Endodermal cell (in vitro differentiated cells): ENCODE results near the gene WASF2. TPM values are rescaled to one million over a fixed set of nuclear protein-coding genes. Genes with fewer than 3 reads are reported as not detected.
"Not testable (repeated sequence)": the region's sequence is repeated elsewhere in the genome, so short reads cannot be mapped to it uniquely, and the experiment has no call there.

Source experiments
- DNase-seq: peaks from one replicate; pipeline ENCODE4 v3.0.0-alpha.2; 2017
- H3K27ac ChIP-seq: 2 replicates; pipeline ENCODE4 v1.5.1; 2013; ENCODE audit warnings: mild to moderate bottlenecking, low read depth, low read length, moderate library complexity
- H3K27me3 ChIP-seq: 2 replicates; pipeline ENCODE4 v1.6.1; 2013; ENCODE audit warnings: mild to moderate bottlenecking, low read length, moderate library complexity; ENCODE audit not compliant: insufficient read depth, control insufficient read depth, poor library complexity, severe bottlenecking
- H3K36me3 ChIP-seq: 2 replicates; pipeline ENCODE4 v1.7.0; 2013; ENCODE audit warnings: mild to moderate bottlenecking, low read length, moderate library complexity; ENCODE audit not compliant: control insufficient read depth, insufficient read depth
- H3K4me1 ChIP-seq: one replicate; pipeline ENCODE4 v1.7.0; 2013; ENCODE audit warnings: low read length; ENCODE audit not compliant: control insufficient read depth, insufficient read depth
- H3K4me3 ChIP-seq: 2 replicates; pipeline ENCODE4 v1.5.1; 2013; ENCODE audit warnings: mild to moderate bottlenecking, low read length, moderate library complexity
- H3K9ac ChIP-seq: 2 replicates; pipeline ENCODE4 v1.6.1; 2013; ENCODE audit warnings: mild to moderate bottlenecking, low read length, moderate library complexity; ENCODE audit not compliant: poor library complexity, severe bottlenecking; ENCODE audit errors: extremely low read depth
- H3K9me3 ChIP-seq: 2 replicates; pipeline ENCODE4 v1.6.1; 2013; ENCODE audit warnings: mild to moderate bottlenecking, low read length, moderate library complexity; ENCODE audit not compliant: control insufficient read depth
- H3K27ac Mint-ChIP-seq: 2 replicates; pipeline ENCODE4 v1.8.0; 2020; ENCODE audit warnings: mixed read lengths
- H3K27me3 Mint-ChIP-seq: 2 replicates; pipeline ENCODE4 v1.8.0; 2021; ENCODE audit warnings: mild to moderate bottlenecking, mixed read lengths; ENCODE audit not compliant: insufficient read depth
- H3K36me3 Mint-ChIP-seq: 2 replicates; pipeline ENCODE4 v1.8.0; 2020; ENCODE audit warnings: low read depth, mixed read lengths
- H3K4me1 Mint-ChIP-seq: 2 replicates; pipeline ENCODE4 v1.8.0; 2020; ENCODE audit warnings: mixed read lengths
- H3K4me3 Mint-ChIP-seq: 2 replicates; pipeline ENCODE4 v1.8.0; 2020; ENCODE audit warnings: mild to moderate bottlenecking, moderate library complexity, mixed read lengths
- H3K9me3 Mint-ChIP-seq: 2 replicates; pipeline ENCODE4 v1.8.0; 2020; ENCODE audit warnings: mild to moderate bottlenecking, mixed read lengths
- CTCF ChIP-seq: fragments of 200-600 bp; sonication (generic); conservative IDR thresholded peaks from 2 replicates; pipeline ENCODE4 v1.5.0; 2021; ENCODE audit warnings: antibody characterized with exemption, mild to moderate bottlenecking
- WGBS, 2 experiments: methylation state at CpG; one replicate each; pipeline versions ENCODE4 v1.1.5 to v1.1.7; 2013; ENCODE audit warnings: missing lambda C conversion rate in 2 of 2, mixed read lengths in 1 of 2; ENCODE audit not compliant: insufficient coverage in 1 of 2, insufficient read length in 1 of 2; 5-methylcytosine and 5-hydroxymethylcytosine counted together
- total RNA-seq, 2 donors: library from RNA; stranded (reverse); fragmentation: NEBNext Ultra II Directional in 1 of 2; extraction: Animal tissue kit (Norgen Biotek cat#: 25700) in 1 of 2; gene quantifications; 2 replicates in 1 of 2; 3 replicates in 1 of 2; pipeline ENCODE4 v1.2.1, GENCODE V29; 2021

WASF2 gene
- total RNA-seq, 2 donors from 2014 or later = 90.0 to 98.8 TPM

GRCh38 chr1:27388337-27389005 lies 101.5 kb downstream of the WASF2 start:
- Mint-ChIP-seq H3K4me3 (no peak overlapping the region), H3K27ac (no peak overlapping the region), H3K4me1 (peaks cover 9% of the 10 kb centered on the region), H3K27me3 (peaks cover 8% of the 10 kb centered on the region), H3K36me3 (no peaks in the 10 kb centered on the region), H3K9me3 (no peaks in the 10 kb centered on the region)
- Histone ChIP-seq H3K27me3 (no peaks in the 10 kb centered on the region), H3K4me1 (no peaks in the 10 kb centered on the region), H3K27ac (no peak overlapping the region), H3K9me3 (no peaks in the 10 kb centered on the region), H3K9ac (no peak overlapping the region), H3K36me3 (no peaks in the 10 kb centered on the region), H3K4me3 (no peak overlapping the region)
- DNase-seq = peak; percentile 95
- TF ChIP-seq CTCF = peak; percentile 89
- WGBS, 2 experiments = 40 to 100% methylated on average over 2 to 5 of the region's 5 CpGs

DNA sequence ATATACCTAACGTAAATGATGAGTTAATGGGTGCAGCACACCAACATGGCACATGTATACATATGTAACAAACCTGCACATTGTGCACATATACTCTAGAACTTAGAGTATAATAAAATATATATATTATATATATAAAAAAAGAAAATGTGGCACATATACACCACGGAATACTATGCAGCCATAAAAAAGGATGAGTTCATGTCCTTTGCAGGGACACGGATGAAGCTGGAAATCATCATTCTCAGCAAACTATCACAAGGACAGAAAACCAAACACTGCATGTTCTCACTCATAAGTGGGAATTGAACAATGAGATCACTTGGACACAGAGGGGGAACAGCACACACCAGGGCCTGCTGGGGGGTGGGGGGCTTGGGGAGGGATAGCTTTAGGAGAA lies 105.2 kb downstream of the WASF2 start:
- H3K36me3 ChIP-seq, H3K4me1 Mint-ChIP-seq, H3K9ac ChIP-seq, H3K36me3 Mint-ChIP-seq, DNase-seq, H3K9me3 ChIP-seq, H3K9me3 Mint-ChIP-seq, H3K27ac ChIP-seq, H3K4me3 ChIP-seq, H3K4me3 Mint-ChIP-seq, H3K4me1 ChIP-seq, H3K27ac Mint-ChIP-seq: not testable (repeated sequence)
- H3K27me3 ChIP-seq = peaks cover 21% of the 10 kb centered on the region
- peaks cover 29% of the 10 kb centered on the region for H3K27me3 Mint-ChIP-seq
- 78% methylated on average over 2 of the region's 3 CpGs; no CpG with 5 or more reads in 1 of the 2 experiments for WGBS, 2 experiments

DNA sequence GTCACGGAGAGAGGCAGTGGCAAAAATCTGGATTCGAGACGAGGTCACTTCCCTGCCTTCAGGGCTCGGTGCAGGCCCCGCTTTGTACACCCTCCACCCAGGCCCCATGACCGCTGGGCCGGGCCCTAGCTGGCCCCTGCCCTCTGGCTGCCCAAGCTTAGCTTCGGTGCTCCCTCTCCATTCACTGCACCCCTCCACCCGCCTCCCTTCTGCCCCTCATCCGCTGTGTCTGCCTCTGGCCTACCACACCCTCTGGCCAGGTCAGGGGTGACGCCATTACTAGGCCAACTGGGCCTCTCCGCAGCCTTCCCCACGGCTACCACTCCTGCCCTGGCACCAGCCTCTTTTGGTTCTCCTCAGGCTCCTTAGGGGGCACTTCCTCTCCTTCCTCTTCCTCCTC lies 106.3 kb downstream of the WASF2 start:
- no peak overlapping the region for H3K4me3 Mint-ChIP-seq
- Histone ChIP-seq H3K9ac (no peak overlapping the region), H3K36me3 (no peaks in the 10 kb centered on the region), H3K9me3 (no peaks in the 10 kb centered on the region), H3K4me1 (no peaks in the 10 kb centered on the region), H3K27ac (no peak overlapping the region), H3K4me3 (no peak overlapping the region), H3K27me3 (peaks cover 21% of the 10 kb centered on the region)
- H3K4me1 Mint-ChIP-seq = no peaks in the 10 kb centered on the region
- no peak for TF ChIP-seq CTCF
- no peaks in the 10 kb centered on the region for H3K36me3 Mint-ChIP-seq
- H3K27ac Mint-ChIP-seq = no peak overlapping the region
- no peaks in the 10 kb centered on the region for H3K9me3 Mint-ChIP-seq
- H3K27me3 Mint-ChIP-seq = peaks cover 32% of the 10 kb centered on the region
- 88 to 97% methylated on average over 10 to 13 of the region's 13 CpGs for WGBS, 2 experiments
- DNase-seq = no peak
